GF-D8 (cell line): ENCODE measurements around the gene DEPDC1B.
A peak's percentile ranks its signal among the peaks of the same experiment; 100 is the strongest.
"Not testable (repeated sequence)": the region's sequence is repeated elsewhere in the genome, so short reads cannot be mapped to it uniquely, and the experiment has no call there.

Experiments
- DNase-seq: peaks from one replicate; lab custom pipeline; 2025; lab: John Stamatoyannopoulos, UW

The DEPDC1B gene

DNA sequence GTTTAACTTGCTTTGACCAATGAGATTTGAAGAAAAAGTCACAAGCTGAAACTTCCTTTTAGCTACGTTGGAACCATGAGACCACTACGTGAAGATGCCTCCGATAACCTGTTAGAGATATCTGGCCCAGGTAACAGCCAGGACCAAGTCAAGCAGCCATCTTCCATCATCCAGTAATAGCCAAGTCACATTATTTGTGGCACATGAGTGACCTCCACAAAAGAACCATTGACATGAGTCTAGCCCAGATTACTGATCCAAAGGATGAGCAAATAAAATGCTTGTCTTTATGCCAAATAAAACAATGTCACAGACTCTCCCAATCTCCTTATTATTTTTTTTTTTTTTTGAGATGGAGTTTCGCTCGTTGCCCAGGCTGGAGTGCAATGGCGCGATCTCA, 1.6 kb downstream of the DEPDC1B start:
- no peak for DNase-seq

DNA sequence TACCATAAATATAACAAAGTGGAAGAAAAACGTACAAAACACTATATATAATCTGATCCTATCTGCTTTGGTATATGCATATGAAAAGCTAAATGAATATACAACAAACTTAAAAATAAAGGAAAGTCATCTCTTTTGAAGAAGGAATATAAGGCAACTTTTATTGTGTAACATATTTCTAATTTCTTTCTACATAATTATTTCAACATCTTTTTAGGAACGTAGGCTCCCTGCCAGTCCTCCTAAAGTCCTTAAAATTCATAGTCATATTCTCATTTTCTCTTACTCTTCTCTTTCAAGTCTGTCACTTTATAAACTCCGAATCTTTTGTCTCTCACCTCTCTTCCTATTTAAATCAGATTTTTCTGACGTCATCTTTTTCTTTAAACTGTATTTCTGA, 9.6 kb downstream of the DEPDC1B start:
- DNase-seq = no peak

DNA sequence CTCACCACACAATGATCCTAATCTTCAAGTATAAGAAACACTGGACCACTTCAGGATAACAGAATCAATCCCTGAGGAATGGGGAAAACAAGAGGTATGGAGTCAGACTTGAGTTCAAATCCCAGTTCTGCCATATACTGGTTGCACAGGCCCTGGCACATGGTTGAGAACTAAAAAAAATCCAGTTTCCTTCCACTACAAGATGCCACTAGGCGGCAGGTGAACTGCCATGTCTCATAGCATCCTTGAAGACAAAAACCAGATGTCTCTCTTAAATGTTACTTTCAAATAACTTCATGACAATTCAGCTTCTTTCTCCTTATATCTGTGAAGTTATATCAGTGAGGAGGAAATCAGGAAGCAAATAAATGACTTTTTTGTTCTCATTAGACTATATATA, 11.0 kb downstream of the DEPDC1B start:
- no peak for DNase-seq

DNA sequence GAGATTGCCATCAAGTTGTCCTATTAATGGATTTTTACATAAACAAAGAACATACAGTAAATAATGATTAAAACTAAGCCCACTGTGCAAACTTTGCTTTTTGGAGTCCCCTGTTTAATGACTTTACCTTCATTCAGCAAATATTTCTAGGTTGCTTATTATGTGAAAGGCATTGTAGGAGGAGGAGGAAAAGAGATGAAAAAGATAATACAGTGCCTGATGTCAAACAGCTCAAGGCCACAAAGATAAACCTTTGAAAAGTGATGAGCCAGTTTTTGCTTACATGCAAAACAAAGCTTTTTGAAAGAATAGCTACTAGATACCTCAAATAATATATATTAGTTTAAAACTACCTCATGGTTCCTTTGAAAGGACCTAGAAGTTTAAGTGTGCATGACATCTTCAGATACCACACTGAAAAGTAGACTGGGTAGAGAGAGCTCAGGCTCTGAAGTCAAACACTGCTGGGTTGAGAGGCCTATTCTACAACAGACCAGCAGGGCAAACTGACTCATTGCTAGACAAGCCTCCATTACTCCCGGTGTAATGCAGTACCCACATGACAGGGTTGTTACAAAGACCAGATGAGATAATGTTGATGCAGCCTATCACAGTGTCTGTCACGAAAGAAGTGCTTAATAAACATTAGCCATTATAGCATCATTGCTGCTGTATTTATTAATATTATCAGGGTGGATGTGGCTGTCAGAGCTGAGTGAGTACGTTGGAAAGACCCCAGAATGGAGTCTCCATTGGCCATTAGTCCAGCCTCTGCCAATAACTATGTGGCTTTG, 11.8 kb downstream of the DEPDC1B start:
- DNase-seq = no peak

DNA sequence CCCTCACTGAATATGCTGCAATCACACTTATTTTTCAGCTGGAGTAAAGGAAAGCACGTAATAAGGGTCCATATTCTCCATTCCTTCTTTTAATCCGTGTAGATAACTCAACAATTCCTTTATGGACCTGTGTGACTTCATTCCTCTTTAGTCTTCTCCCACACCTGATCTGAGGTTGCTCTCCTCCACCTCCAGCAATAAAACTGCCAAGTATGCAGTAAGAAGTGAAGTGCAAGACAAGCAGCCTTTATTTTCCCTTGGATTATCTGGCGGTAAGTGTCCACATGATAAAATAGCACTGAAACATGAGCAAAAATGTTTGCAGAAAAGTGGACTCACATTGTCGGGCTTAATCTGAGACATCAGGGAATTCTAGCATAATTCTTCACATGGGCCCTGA, 13.8 kb downstream of the DEPDC1B start:
- DNase-seq = no peak

DNA sequence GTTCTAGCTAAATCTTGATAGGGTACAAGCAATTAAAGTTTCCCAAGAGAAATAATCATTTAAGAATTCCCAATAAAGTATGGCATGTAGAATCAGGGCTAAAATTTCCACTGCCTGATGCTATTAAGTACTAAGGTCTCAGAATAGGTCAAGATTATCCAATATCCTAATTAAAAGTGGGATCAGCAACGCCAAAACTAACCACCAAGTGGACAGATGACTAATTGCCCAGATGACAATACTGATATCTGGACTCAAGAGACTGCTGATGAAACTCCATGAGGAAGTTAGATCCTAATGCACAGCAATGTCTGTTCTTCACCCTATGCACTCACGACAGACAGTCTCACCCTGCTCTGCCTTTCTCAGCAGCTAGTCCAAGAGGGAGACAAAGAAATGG, 14.3 kb downstream of the DEPDC1B start:
- DNase-seq = peak; percentile 10

DNA sequence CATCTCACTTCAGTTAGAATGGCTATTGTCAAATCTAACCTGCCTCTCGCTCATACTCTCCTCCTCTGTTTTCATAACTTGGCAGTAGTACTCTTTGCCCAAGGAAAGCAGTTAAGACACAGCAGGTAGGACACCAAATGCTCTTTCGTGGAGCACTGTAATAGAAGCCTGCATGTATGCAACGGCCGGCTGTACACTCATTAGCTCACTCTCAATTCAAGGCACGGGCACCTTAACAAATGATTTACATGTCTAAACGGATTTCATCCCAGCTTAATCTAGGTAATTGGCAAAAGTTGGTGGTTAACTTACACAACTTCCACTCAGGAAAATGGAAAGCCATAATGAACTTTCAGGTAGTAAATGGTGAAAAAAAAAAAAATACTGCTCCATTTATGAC, 14.9 kb downstream of the DEPDC1B start:
- DNase-seq = no peak

DNA sequence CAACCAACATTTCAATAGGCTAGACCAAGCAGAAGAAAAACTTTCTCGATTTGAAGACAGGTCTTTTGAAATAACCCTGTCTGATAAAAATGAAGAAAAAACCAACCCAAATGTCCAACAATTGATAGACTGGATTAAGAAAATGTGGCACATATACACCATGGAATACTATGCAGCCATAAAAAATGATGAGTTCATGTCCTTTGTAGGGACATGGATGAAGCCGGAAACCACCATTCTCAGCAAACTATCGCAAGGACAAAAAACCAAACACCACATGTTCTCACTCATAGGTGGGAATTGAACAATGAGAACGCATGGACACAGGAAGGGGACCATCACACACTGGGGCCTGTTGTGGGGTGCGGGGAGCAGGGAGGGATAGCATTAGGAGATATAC, 18.0 kb downstream of the DEPDC1B start:
- DNase-seq = not testable (repeated sequence)

DNA sequence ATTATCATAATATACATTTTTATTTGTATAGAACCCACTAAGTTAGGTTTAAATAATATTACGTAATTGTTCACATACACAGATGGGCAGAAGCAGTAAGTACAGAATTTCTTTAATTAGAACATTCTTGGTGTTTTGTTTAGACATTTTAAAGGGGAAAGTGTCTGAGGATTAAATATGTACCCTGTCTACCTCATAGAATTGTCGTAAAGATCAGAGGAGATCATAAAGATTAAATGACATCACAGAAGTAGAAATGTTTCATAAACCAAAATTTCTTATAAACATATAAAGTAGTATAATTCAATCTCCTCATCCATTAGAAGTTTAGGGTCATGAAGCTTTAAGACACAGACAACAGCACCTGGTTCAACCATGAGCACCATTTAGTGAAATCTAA, 20.1 kb downstream of the DEPDC1B start:
- no peak for DNase-seq

DNA sequence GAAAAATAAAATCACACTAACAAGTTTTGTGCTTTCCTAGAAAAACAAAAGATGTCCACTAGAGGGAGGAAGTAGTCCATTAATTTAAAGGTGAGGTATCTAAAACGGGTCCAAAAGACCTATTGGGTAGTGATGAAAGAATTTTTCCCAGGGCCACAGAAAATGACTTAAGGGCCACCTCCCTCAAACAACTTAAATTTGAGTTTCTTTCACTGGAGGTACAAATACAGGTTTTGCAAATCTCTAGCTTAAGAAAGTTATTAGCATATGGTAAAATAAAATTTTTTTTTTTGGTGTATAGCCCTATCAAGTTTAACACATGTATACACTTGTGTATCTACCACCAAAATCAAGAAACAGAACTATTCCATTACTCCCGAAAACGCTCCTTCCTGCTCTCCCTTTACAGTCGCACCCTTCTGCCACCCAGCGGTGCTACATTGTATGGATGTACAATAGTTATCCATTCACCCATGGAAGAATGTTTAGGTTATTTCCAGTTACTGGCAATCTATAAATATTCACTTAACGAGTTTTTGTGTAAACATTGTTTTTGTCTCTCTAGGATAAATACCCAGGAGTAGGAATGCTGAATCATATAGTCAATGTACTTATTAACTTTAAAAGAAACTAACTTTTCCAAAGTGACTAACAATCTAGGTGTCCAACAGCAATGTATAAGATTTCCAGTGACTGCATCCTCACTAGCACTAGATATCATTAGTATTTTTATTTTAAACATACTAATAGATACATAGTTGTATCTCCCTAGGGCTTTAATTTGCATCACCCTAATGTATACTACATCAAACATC, 21.9 kb downstream of the DEPDC1B start:
- no peak for DNase-seq

DNA sequence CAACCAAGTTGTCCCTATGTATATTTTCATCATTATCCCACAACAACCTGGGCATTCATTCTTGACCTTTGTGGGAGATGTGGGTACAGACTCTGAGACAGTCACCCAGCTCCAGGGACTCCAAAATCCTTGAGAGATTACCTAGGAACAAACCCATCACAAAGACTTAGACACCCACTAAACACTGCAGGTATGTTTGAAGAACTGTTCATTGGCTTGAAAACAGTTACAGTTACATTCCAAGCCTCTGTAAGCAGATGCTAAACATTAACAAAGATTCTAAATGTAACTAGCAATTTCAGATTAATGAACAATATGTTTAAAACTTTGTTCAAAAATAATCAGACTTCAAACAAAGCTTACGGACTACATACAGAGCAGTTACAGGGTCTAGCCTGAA, 24.7 kb downstream of the DEPDC1B start:
- no peak for DNase-seq

DNA sequence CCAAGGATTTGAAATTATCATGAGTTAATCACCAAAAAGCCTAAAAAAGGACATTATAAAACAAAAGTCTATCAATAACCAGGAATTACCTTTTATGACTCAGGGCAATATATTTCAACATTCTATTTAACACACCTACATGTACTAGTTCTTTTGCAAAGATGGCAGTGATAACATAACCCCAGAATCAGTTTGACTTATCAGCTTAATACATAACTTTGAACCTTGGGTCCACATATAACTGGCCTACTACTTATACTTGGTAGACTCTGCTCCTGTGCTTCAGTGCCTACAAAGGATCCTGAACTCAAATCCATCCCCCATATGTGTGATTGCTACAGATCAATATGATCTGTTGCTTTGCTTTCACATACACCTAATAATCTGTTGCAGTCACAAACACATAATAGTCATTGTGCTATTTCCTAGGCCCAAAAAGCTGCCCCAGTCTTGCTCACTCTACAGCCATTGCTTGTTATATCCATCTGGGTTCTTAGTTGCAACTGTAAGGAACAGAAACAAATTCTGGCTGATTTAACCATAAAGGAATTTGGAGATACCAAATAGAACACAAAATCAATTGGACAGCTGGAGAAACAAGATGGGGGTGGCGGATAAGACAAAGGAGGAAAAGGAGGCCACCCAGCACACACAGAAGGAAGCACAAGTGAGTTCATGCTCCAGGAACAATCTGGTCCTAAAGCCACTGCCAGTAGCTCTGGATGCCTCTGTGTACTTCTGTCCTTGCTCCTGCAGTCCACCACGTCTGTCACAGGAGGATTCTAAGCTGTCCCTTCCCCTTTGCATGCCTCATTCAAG, 25.5 kb downstream of the DEPDC1B start:
- no peak for DNase-seq

DNA sequence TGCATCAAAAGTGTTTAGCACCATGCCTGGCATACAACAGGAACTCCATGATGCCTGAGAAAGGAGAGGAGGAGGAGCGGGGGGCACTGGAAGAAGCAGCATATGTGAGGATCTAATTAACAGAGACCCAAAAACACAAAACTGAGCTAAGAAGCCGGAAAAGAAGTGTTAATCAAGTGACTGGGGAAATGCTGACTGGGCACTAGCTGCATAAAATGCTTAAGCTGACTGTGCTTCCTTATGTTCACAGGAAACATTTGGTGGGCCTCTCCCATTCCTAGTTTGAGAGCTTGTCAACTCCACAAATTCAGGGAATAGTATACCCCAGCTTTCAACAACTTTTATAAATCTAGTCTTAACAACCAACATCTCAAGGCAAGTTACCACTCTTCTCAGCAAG, 26.6 kb downstream of the DEPDC1B start:
- DNase-seq = no peak

DNA sequence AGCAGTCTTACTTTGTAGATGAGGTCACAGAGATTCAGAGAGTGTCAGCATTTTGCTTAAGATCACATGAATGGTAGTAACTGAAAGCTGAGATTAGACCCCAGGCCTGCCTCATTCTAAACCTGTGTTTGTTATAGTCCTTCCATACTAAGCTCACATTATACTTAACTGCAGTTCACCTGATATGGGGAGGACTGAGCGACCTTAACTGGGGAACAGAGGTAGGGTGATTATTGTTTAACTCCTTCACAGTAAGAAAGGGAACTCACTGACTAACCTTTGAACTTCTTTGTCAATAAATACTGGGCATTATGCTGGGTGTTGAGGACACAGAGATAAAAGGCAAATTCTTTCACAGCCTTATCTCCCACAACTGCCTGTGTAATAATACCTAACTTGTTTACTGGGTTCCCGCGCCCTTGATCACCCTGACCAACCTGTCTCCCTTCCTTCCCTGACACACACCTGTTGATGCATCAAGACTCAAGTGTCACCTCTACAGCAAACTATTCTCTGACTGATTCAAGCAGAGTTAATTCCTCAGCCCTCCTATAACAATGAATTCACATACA, 27.2 kb downstream of the DEPDC1B start:
- no peak for DNase-seq

DNA sequence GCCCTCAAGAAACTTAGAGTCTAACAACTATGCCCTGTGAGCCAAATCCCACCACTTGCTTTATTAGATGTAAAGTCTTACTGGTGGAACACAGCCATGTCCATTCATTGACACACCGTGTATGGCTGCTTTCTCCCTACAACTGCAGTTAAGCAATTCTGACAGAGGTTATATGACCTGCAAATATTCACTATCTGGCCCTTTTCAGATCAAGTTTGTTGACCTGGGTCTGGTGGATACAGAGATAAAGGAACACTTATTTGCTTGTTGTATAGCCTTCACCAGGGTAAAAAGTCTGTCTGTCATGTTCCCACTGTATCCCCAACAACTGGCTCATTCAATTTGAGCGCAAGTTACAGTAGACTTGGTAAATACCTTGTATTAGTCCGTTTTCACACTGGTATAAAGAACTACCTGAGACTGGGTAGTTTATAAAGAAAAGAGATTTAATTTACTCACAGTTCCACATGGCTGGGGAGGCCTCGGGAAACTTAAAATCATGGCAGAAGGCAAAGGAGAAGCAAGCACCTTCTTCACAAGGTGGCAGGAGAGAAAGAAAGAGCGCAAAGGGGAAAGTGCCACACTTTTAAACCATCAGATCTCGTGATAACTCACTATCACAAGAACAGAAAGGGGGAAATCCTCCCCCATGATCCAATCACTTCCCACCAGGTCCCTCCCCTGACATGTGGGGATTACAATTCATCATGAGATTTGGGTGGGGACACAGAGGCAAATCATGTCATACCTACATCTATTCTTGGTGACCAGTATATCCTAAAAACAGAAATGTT, 27.9 kb downstream of the DEPDC1B start:
- DNase-seq = no peak

DNA sequence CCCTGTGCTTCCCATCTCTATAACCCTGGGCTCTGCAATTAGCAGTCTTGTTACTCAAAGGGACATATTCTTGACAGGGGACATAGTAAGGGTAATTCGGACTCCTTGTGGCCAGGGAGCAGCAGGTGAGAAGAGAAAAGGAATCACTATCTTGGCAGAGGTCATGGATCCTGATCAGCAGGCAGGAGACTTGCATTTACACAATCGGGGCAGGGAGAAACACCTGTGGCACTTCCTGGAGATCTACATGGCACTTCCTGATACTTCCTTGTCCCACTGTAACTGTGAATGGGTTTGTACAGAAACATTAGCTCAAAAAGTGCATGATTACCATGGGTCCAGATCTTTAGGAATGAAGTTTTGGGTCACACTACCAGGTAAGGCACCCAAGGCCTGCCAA, 29.2 kb downstream of the DEPDC1B start:
- DNase-seq = no peak

DNA sequence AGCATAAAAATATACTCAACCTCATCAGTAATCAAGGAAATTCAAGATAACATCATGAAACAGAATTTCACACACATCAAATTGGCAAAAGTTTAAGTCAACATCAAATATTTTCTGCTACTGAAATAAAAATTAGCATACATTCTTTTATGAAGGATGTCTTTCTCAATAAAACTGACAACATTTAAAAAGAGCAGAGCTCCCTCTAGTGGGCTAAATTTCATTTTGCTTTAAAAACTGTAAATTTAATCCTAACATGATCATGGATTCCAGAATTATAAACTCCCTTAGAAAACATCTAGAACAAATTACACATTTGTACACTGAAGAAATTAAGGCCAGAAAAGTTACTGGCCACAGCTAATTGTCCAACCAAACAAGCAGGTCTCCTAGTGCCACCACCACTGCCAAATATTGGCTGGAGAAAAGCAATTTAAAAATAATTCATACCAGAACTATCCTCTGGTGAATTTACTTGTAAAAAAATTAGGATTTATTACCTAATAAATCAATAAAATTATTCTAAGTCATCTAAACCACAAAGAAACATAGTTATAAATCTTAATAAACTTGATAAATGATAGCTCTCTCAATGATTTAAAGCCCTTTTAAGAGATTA, 31.2 kb downstream of the DEPDC1B start:
- no peak for DNase-seq

DNA sequence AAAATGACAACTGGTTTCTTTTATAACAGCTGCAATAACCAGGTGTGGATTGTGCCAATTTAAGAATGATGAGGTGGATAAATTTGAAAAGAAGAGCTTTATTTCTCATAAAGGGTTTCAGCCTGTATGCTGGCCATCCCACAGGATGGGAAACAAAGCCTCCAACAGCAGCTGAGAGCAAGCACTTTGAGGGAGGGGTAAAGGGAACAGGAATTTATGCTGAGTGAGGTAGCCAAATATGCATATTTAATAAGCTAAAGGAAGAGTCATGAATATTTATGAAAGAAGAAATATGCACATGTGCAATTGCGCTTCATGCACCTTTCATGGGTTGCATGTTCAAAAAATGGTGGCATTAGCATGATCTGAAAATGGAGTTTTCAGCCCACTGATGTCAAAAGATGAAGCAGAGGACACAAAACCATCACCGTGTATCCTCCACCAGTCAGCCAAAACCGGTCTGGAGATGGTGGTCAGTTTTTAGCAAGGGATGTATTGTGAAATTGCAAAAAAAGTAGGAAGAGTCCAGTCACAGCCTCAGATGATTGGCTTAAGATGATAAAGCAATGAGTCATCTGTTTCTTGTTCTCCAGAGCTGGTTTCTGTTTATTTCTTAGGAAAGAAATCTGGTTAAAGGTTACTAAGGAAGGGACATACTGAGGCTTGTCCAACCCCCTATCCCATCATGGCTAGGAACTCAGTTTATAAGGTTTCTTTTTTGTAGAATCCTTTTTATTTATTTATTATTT, 47.9 kb downstream of the DEPDC1B start:
- no peak for DNase-seq

DNA sequence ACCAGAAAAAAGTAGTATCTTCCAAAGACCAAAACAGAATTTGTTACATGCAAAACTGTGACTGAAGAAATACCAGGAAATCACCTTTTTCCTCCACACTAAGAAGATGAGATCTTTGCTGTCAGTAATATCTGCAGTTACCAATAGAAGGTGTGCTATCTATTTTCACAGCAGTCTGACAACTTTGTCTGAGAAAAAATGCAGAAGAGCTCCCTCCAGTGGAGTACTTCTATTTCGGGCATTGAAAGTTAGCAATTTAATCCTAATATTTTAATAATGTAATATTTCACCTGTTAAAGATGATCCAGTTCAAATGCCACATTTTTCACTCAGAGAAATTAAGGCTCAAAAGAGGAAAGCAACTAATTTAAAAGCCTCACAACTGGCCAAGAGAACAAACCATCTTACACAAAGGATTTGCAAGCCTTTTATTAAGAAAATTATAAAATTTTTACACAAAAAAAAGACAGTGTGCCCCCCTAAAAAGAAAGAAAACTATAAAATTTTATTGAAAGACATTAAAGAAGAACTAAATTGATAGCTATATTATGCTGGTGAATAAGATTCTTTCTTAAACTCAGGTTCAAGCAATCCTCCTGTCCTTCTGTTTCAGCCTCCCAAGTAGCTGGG, 50.6 kb downstream of the DEPDC1B start:
- DNase-seq = peak; percentile 25

DNA sequence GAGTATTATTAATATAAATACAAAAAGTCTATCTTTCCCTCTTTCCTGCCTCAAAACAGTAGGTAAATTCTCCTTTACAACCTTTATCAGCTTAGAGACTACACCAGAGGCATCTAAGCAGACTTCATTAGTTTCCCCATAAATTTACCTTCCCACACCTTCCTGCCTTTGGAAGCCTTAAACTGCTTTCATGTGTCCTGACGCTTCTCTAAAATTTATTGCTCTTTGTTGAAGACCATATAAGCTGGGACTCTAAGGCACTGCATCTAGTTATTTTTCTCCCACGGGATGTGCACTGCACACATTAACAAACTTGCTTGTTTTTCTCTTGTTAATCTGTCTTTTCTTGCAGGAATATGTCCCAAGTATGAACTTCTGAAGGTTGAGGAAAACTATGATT, 51.8 kb downstream of the DEPDC1B start:
- no peak for DNase-seq
